Measurements from ENCODE around the gene GHR.

GRCh38 chr5:42721484-42721883 is 298.2 kb downstream of the GHR start:
- TF ChIP-seq POLR2AphosphoS5 (IDR thresholded peaks at IDR 0.05; ENCODE audit: low read length) (no peak), POLR2A (IDR thresholded peaks at IDR 0.05; ENCODE audit: low read depth, low read length) (no peak), TCF12 (IDR thresholded peaks at IDR 0.05; ENCODE audit: low read depth, low read length) (no peak), ATF7 (IDR thresholded peaks at IDR 0.05; ENCODE audit: low read depth) (no peak), REST (IDR thresholded peaks at IDR 0.05; ENCODE audit: low read depth, low read length) (no peak), CTCF (IDR thresholded peaks at IDR 0.05 in 2 of 3, conservative IDR thresholded peaks at IDR 0.05 in 1 of 3; ENCODE audit: control insufficient read depth in 2 of 3, extremely low read depth in 1 of 3, insufficient read depth in 1 of 3, low read depth in 3 of 3, low read length in 3 of 3) (no peak), FOXM1 (IDR thresholded peaks at IDR 0.05; ENCODE audit: low read depth, low read length) (no peak), SMAD1 (IDR thresholded peaks at IDR 0.05; ENCODE audit: low read depth, partially characterized antibody) (no peak), SMC3 (IDR thresholded peaks at IDR 0.05; ENCODE audit: borderline replicate concordance, low read length) (no peak), TCF7 (IDR thresholded peaks at IDR 0.05; ENCODE audit: borderline replicate concordance) (no peak), EP300 (IDR thresholded peaks at IDR 0.05; ENCODE audit: borderline replicate concordance in 1 of 2, control insufficient read depth in 1 of 2, low read depth in 2 of 2, low read length in 2 of 2) (no peak), YY1 (IDR thresholded peaks at IDR 0.05; ENCODE audit: low read depth, low read length) (no peak), RB1 (IDR thresholded peaks at IDR 0.05; ENCODE audit: borderline replicate concordance) (no peak)

All from GM12878 (cell line).